Neural crest cell (in vitro differentiated cells): ENCODE results near the gene TMEM18. TPM values are rescaled to one million over a fixed set of nuclear protein-coding genes. Genes with fewer than 3 reads are reported as not detected.
"Not testable (repeated sequence)": the region's sequence is repeated elsewhere in the genome, so short reads cannot be mapped to it uniquely, and the experiment has no call there.

Experiments used
- DNase-seq: peaks from one replicate; pipeline ENCODE4 v3.0.0; 2021; ENCODE audit warnings: low read depth, mixed read lengths, low spot score
- H3K27ac Mint-ChIP-seq: one replicate; pipeline ENCODE4 v1.8.0; 2021; ENCODE audit warnings: mild to moderate bottlenecking, mixed read lengths; ENCODE audit not compliant: unreplicated experiment
- H3K27me3 Mint-ChIP-seq: 2 replicates; pipeline ENCODE4 v1.8.0; 2021; ENCODE audit warnings: low read depth, mild to moderate bottlenecking, mixed read lengths
- H3K36me3 Mint-ChIP-seq: 2 replicates; pipeline ENCODE4 v1.8.0; 2021; ENCODE audit warnings: low read depth, mild to moderate bottlenecking, mixed read lengths
- H3K4me1 Mint-ChIP-seq: 2 replicates; pipeline ENCODE4 v1.8.0; 2021; ENCODE audit warnings: mixed read lengths
- H3K4me3 Mint-ChIP-seq: one replicate; pipeline ENCODE4 v1.8.0; 2021; ENCODE audit warnings: mild to moderate bottlenecking, mixed read lengths
- H3K9me3 Mint-ChIP-seq: 2 replicates; pipeline ENCODE4 v1.8.0; 2021; ENCODE audit warnings: mixed read lengths
- total RNA-seq: library from RNA; stranded (reverse); gene quantifications from 2 replicates; pipeline ENCODE4 v1.2.1, GENCODE V29; 2021
- TF ChIP-seq, protein P1 (sequence below): fragments of 200-600 bp; sonication (generic); conservative IDR thresholded peaks from 2 replicates; pipeline ENCODE4 v1.5.0; 2021; ENCODE audit warnings: antibody characterized with exemption, mild to moderate bottlenecking

TMEM18 gene
- total RNA-seq, 1 donor from 2014 or later, result 27.7 TPM

DNA sequence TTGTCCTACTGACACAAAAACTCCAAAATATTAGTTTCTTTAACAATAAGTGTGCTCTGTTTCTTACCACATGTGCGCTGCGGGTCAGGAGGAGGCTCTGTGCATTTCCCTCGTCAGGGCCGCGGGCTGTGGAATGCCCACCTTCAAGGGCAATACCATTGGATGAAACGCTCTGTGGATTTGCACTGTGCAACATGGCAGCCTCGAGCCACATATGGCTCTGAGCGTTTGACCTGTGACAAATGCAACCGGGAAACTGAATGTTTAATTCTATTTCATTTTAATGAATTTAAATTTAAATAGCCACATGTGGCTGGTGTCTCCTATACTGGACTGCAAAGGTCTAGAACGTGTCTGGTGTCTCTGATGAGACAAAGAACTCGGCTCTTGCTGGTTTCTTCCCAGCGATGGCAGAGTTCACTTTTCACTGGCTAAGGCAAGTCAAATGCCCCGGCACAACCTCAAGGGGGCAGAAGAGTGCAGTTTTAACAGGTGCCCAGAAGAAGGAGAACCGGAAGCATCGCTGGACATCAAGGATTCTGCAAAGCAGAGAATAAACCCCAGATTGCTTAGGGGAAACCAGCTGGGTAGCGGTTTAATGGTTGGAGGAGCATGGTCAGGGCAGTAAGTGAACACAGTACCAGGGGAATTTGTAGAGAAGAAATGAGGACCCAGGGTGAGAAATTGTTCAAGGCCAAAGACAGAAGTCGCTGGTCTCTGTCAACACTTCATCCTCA is 37.0 kb upstream of the TMEM18 start:
- Mint-ChIP-seq H3K27ac (no peak overlapping the region), H3K9me3 (no peaks in the 10 kb centered on the region), H3K36me3 (no peaks in the 10 kb centered on the region), H3K4me1 (peaks cover 4% of the 10 kb centered on the region), H3K4me3 (no peak overlapping the region), H3K27me3 (peaks cover 5% of the 10 kb centered on the region)
- TF ChIP-seq, protein P1, sequence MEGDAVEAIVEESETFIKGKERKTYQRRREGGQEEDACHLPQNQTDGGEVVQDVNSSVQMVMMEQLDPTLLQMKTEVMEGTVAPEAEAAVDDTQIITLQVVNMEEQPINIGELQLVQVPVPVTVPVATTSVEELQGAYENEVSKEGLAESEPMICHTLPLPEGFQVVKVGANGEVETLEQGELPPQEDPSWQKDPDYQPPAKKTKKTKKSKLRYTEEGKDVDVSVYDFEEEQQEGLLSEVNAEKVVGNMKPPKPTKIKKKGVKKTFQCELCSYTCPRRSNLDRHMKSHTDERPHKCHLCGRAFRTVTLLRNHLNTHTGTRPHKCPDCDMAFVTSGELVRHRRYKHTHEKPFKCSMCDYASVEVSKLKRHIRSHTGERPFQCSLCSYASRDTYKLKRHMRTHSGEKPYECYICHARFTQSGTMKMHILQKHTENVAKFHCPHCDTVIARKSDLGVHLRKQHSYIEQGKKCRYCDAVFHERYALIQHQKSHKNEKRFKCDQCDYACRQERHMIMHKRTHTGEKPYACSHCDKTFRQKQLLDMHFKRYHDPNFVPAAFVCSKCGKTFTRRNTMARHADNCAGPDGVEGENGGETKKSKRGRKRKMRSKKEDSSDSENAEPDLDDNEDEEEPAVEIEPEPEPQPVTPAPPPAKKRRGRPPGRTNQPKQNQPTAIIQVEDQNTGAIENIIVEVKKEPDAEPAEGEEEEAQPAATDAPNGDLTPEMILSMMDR, result peak; percentile 67
- DNase-seq, result peak; percentile 64

DNA sequence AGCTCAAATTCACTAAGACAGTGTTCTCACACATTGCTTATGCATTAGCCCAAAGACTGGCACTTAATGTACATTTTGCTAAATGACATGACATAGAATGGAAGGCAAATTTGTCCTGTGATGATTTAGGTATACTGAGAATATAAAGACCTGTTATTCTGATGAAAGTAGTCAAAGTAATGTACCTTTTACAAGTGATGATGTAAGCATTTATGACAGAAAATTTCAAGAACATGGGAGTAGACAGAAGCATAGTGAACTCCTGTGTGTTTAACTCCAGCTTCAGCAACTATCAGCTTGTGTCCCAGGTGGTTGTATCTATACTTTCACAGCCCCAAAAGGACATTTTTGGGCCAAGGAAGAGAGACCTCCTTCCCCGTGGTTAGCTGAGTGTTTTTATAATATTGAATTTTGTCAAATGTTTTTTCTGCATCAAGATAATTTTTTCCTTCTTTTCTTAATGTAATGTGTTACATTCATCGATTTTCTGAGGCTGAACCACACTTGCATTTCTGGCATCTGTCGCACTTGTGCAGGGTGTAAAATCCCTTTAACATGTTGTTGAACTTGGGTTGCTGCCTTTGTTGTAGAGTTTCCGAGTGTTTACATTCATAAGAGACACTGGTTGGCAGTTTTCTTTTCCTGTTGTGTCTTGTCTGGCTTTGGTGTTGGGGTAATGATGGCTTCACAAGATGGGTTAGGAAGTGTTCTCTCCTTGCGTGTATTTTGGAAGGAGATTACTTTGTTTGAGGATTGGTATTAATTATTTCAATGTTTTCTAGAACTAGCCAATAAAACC is 33.9 kb upstream of the TMEM18 start:
- Mint-ChIP-seq H3K4me3 (no peak overlapping the region), H3K9me3 (no peaks in the 10 kb centered on the region), H3K27ac (no peak overlapping the region), H3K36me3 (no peaks in the 10 kb centered on the region), H3K4me1 (peaks cover 4% of the 10 kb centered on the region), H3K27me3 (peaks cover 5% of the 10 kb centered on the region)
- no peak for DNase-seq
- TF ChIP-seq, protein P1, result no peak

- TF ChIP-seq, protein P1, result no peak
- Mint-ChIP-seq H3K4me1 (peaks cover 1% of the 10 kb centered on the region), H3K27ac (no peak overlapping the region), H3K4me3 (no peak overlapping the region), H3K36me3 (no peaks in the 10 kb centered on the region), H3K9me3 (peaks cover 5% of the 10 kb centered on the region), H3K27me3 (peaks cover 5% of the 10 kb centered on the region)
- DNase-seq, result no peak
These were observed 32.0 kb upstream of the TMEM18 start for GRCh38 chr2:709138-709765.

- H3K4me3 Mint-ChIP-seq, result no peak overlapping the region
- peaks cover 2% of the 10 kb centered on the region for H3K36me3 Mint-ChIP-seq
- no peak overlapping the region for H3K27ac Mint-ChIP-seq
- peaks cover 5% of the 10 kb centered on the region for H3K27me3 Mint-ChIP-seq
- TF ChIP-seq, protein P1, result no peak
- peaks cover 7% of the 10 kb centered on the region for H3K9me3 Mint-ChIP-seq
- no peaks in the 10 kb centered on the region for H3K4me1 Mint-ChIP-seq
- DNase-seq, result no peak
These were observed 31.5 kb upstream of the TMEM18 start for GRCh38 chr2:708667-709066.

DNA sequence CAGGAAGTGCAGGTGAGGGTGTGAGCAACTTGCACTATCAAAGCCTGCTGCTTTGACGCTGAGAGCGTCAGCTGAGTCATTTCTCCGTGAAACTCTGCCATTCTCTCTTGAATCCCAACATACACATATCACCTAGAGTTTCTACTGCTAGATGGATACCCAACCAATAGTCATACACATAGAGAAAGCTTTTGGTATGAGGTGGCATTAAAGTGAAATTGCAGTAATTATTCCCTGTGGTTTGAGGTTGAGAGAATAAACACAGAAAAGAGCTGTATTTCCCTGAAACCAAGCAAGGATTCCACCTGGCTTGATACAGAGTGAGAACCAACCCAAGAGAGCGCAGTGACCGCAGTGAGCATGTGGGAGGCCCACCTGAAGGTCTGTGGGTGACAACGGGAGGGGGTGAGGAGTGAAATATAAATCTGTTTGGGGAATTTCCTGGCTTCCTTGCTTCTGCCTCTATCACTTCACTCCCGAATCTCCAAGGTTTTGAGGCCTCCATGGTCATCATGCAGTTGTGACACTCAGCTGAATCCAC is 28.8 kb upstream of the TMEM18 start:
- Mint-ChIP-seq H3K4me1 (no peaks in the 10 kb centered on the region), H3K9me3 (peaks cover 7% of the 10 kb centered on the region), H3K27ac (no peak overlapping the region), H3K36me3 (peaks cover 2% of the 10 kb centered on the region), H3K4me3 (no peak overlapping the region), H3K27me3 (no peaks in the 10 kb centered on the region)
- DNase-seq, result no peak
- TF ChIP-seq, protein P1, result no peak

GRCh38 chr2:702765-703164 is 25.6 kb upstream of the TMEM18 start:
- H3K4me1 Mint-ChIP-seq, H3K27ac Mint-ChIP-seq, H3K4me3 Mint-ChIP-seq, H3K36me3 Mint-ChIP-seq, DNase-seq, H3K27me3 Mint-ChIP-seq, H3K9me3 Mint-ChIP-seq: not testable (repeated sequence)
